Endodermal cell (in vitro differentiated cells): ENCODE measurements around the gene SDC4. TPM values are rescaled to one million over a fixed set of nuclear protein-coding genes. Genes with fewer than 3 reads are reported as not detected.

Experiments
- DNase-seq: peaks from one replicate; pipeline ENCODE4 v3.0.0-alpha.2; 2017
- H3K27ac ChIP-seq: 2 replicates; pipeline ENCODE4 v1.5.1; 2013; ENCODE audit warnings: mild to moderate bottlenecking, low read depth, low read length, moderate library complexity
- H3K27me3 ChIP-seq: 2 replicates; pipeline ENCODE4 v1.6.1; 2013; ENCODE audit warnings: mild to moderate bottlenecking, low read length, moderate library complexity; ENCODE audit not compliant: insufficient read depth, control insufficient read depth, poor library complexity, severe bottlenecking
- H3K36me3 ChIP-seq: 2 replicates; pipeline ENCODE4 v1.7.0; 2013; ENCODE audit warnings: mild to moderate bottlenecking, low read length, moderate library complexity; ENCODE audit not compliant: control insufficient read depth, insufficient read depth
- H3K4me1 ChIP-seq: one replicate; pipeline ENCODE4 v1.7.0; 2013; ENCODE audit warnings: low read length; ENCODE audit not compliant: control insufficient read depth, insufficient read depth
- H3K4me3 ChIP-seq: 2 replicates; pipeline ENCODE4 v1.5.1; 2013; ENCODE audit warnings: mild to moderate bottlenecking, low read length, moderate library complexity
- H3K9ac ChIP-seq: 2 replicates; pipeline ENCODE4 v1.6.1; 2013; ENCODE audit warnings: mild to moderate bottlenecking, low read length, moderate library complexity; ENCODE audit not compliant: poor library complexity, severe bottlenecking; ENCODE audit errors: extremely low read depth
- H3K9me3 ChIP-seq: 2 replicates; pipeline ENCODE4 v1.6.1; 2013; ENCODE audit warnings: mild to moderate bottlenecking, low read length, moderate library complexity; ENCODE audit not compliant: control insufficient read depth
- H3K27ac Mint-ChIP-seq: 2 replicates; pipeline ENCODE4 v1.8.0; 2020; ENCODE audit warnings: mixed read lengths
- H3K27me3 Mint-ChIP-seq: 2 replicates; pipeline ENCODE4 v1.8.0; 2021; ENCODE audit warnings: mild to moderate bottlenecking, mixed read lengths; ENCODE audit not compliant: insufficient read depth
- H3K36me3 Mint-ChIP-seq: 2 replicates; pipeline ENCODE4 v1.8.0; 2020; ENCODE audit warnings: low read depth, mixed read lengths
- H3K4me1 Mint-ChIP-seq: 2 replicates; pipeline ENCODE4 v1.8.0; 2020; ENCODE audit warnings: mixed read lengths
- H3K4me3 Mint-ChIP-seq: 2 replicates; pipeline ENCODE4 v1.8.0; 2020; ENCODE audit warnings: mild to moderate bottlenecking, moderate library complexity, mixed read lengths
- H3K9me3 Mint-ChIP-seq: 2 replicates; pipeline ENCODE4 v1.8.0; 2020; ENCODE audit warnings: mild to moderate bottlenecking, mixed read lengths
- CTCF ChIP-seq: fragments of 200-600 bp; sonication (generic); conservative IDR thresholded peaks from 2 replicates; pipeline ENCODE4 v1.5.0; 2021; ENCODE audit warnings: antibody characterized with exemption, mild to moderate bottlenecking
- whole genome bisulfite sequencing, 2 experiments: methylation state at CpG; one replicate each; pipeline versions ENCODE4 v1.1.5 to v1.1.7; 2013; ENCODE audit warnings: missing lambda C conversion rate in 2 of 2, mixed read lengths in 1 of 2; ENCODE audit not compliant: insufficient coverage in 1 of 2, insufficient read length in 1 of 2; 5-methylcytosine and 5-hydroxymethylcytosine counted together
- total RNA-seq, 2 donors: library from RNA; stranded (reverse); fragmentation: NEBNext Ultra II Directional in 1 of 2; extraction: Animal tissue kit (Norgen Biotek cat#: 25700) in 1 of 2; gene quantifications; 2 replicates in 1 of 2; 3 replicates in 1 of 2; pipeline ENCODE4 v1.2.1, GENCODE V29; 2021

The SDC4 gene
- total RNA-seq, 2 donors from 2014 or later = 78.0 to 118 TPM

- Mint-ChIP-seq H3K4me3 (no peak overlapping the region), H3K4me1 (peaks cover 13% of the 10 kb centered on the region), H3K9me3 (peaks cover 4% of the 10 kb centered on the region), H3K27ac (no peak overlapping the region), H3K36me3 (no peaks in the 10 kb centered on the region), H3K27me3 (peaks cover 30% of the 10 kb centered on the region)
- no peak overlapping the region for H3K27ac ChIP-seq
- peak; percentile 78 for TF ChIP-seq CTCF
- DNase-seq = peak; percentile 96
- no peaks in the 10 kb centered on the region for H3K36me3 ChIP-seq
- no peak overlapping the region for H3K9ac ChIP-seq
- H3K9me3 ChIP-seq = no peaks in the 10 kb centered on the region
- peaks cover 4% of the 10 kb centered on the region for H3K4me1 ChIP-seq
- no peak overlapping the region for H3K4me3 ChIP-seq
- 20 to 40% methylated on average over 1 to 4 of the region's 4 CpGs for whole genome bisulfite sequencing, 2 experiments
- no peaks in the 10 kb centered on the region for H3K27me3 ChIP-seq
Observed at GRCh38 chr20:45300961-45301360, 47.3 kb downstream of the SDC4 start.

- WGBS, 2 experiments = 91% methylated on average over 5 of the region's 6 CpGs; no CpG with 5 or more reads in 1 of the 2 experiments
Observed at GRCh38 chr20:45299786-45300185, 48.4 kb downstream of the SDC4 start.

GRCh38 chr20:45297786-45298497 lies 50.3 kb downstream of the SDC4 start:
- TF ChIP-seq CTCF = no peak
- H3K9me3 Mint-ChIP-seq = peaks cover 23% of the 10 kb centered on the region

More at GRCh38 chr20:45299786-45300185, 48.4 kb downstream of the SDC4 start:
- H3K4me3 ChIP-seq = no peak overlapping the region
- no peak overlapping the region for H3K27ac ChIP-seq
- Mint-ChIP-seq H3K27me3 (peaks cover 24% of the 10 kb centered on the region), H3K9me3 (peaks cover 13% of the 10 kb centered on the region), H3K4me1 (peaks cover 10% of the 10 kb centered on the region), H3K27ac (no peak overlapping the region), H3K4me3 (no peak overlapping the region), H3K36me3 (no peaks in the 10 kb centered on the region)
- H3K9me3 ChIP-seq = peaks cover 10% of the 10 kb centered on the region
- no peaks in the 10 kb centered on the region for H3K27me3 ChIP-seq
- no peaks in the 10 kb centered on the region for H3K36me3 ChIP-seq
- H3K9ac ChIP-seq = no peak overlapping the region
- no peak for TF ChIP-seq CTCF
- H3K4me1 ChIP-seq = peaks cover 4% of the 10 kb centered on the region
- DNase-seq = no peak

More at GRCh38 chr20:45297786-45298497, 50.3 kb downstream of the SDC4 start:
- H3K27me3 Mint-ChIP-seq = peaks cover 34% of the 10 kb centered on the region
- no peak overlapping the region for H3K4me3 ChIP-seq
- peaks cover 10% of the 10 kb centered on the region for H3K4me1 Mint-ChIP-seq
- no peak overlapping the region for H3K27ac ChIP-seq
- H3K36me3 ChIP-seq = no peaks in the 10 kb centered on the region
- peaks cover 4% of the 10 kb centered on the region for H3K4me1 ChIP-seq
- 95 to 97% methylated on average over 51 to 52 of the region's 52 CpGs for WGBS, 2 experiments
- peaks cover 18% of the 10 kb centered on the region for H3K27me3 ChIP-seq
- H3K4me3 Mint-ChIP-seq = no peak overlapping the region
- H3K9ac ChIP-seq = no peak overlapping the region
- H3K27ac Mint-ChIP-seq = no peak overlapping the region
- no peaks in the 10 kb centered on the region for H3K36me3 Mint-ChIP-seq
- H3K9me3 ChIP-seq = peaks cover 20% of the 10 kb centered on the region
- no peak for DNase-seq
